Ishikawa (cell line): ENCODE measurements around the gene GRB10.

ENCODE experiments used
- CEBPB ChIP-seq: IDR thresholded peaks from 2 replicates; pipeline ENCODE4 v1.6.1; 2012
- CREB1 ChIP-seq: IDR thresholded peaks from 2 replicates; pipeline ENCODE4 v1.6.1; 2012; ENCODE audit warnings: low read depth
- EGR1 ChIP-seq: IDR thresholded peaks from 2 replicates; pipeline ENCODE4 v1.6.1; 2012
- EP300 ChIP-seq: IDR thresholded peaks from 2 replicates; pipeline ENCODE4 v1.6.1; 2012; ENCODE audit warnings: borderline replicate concordance
- FOXM1 ChIP-seq: IDR thresholded peaks from 2 replicates; pipeline ENCODE4 v1.6.1; 2012; ENCODE audit warnings: low read depth, borderline replicate concordance
- NFIC ChIP-seq: IDR thresholded peaks from 2 replicates; pipeline ENCODE4 v1.6.1; 2012
- RAD21 ChIP-seq: IDR thresholded peaks from 2 replicates; pipeline ENCODE4 v1.6.1; 2012; ENCODE audit warnings: low read depth
- TAF1 ChIP-seq: IDR thresholded peaks from 2 replicates; pipeline ENCODE4 v1.6.1; 2012; ENCODE audit warnings: low read depth, mild to moderate bottlenecking
- TCF12 ChIP-seq: IDR thresholded peaks from 2 replicates; pipeline ENCODE4 v1.6.1; 2012; ENCODE audit warnings: low read depth
- TEAD4 ChIP-seq: IDR thresholded peaks from 2 replicates; pipeline ENCODE4 v1.6.1; 2012
- USF1 ChIP-seq: IDR thresholded peaks from 2 replicates; pipeline ENCODE4 v1.6.1; 2012
- YY1 ChIP-seq: IDR thresholded peaks from 2 replicates; pipeline ENCODE4 v1.6.1; 2012; ENCODE audit warnings: low read depth
- ZBTB7A ChIP-seq: IDR thresholded peaks from 2 replicates; pipeline ENCODE4 v1.6.1; 2012; ENCODE audit warnings: low read depth
- TF ChIP-seq, protein P1 (sequence below): IDR thresholded peaks from 2 replicates; pipeline ENCODE4 v1.6.1; 2012
- TF ChIP-seq, protein P2 (sequence below): IDR thresholded peaks from 2 replicates; pipeline ENCODE4 v1.6.1; 2012; ENCODE audit warnings: low read depth, mild to moderate bottlenecking

The GRB10 gene

DNA sequence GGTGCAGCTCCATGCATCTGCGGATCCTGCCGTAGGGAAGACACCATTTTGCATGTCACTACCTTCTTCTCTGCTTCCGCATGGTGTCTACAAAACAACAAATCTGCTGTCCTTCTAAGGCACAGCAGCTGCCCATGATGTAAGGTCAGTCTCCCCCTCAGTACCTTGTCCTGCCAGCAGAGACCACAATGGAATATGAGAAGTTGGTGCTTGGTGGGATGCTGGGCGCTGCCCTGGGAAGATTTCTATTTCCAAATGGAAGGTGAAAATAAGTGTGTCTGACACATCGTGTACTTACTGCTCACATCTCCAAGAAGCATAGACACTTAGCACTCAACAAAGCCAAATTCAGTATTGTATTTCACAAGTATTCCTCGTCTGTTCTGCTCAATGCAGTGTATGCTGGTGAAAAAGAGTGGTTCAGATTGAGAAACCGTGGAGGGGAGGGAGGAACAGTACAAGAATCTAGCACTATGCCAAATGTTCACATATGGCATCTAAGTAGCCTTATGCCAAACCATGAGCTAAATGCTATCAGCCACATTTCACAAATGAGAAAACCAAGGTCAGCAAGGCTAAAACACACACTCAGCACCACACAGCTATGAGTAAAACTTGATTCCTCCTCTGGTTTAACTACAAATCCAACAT lies 95.0 kb downstream of the GRB10 start:
- TF ChIP-seq, protein P1, sequence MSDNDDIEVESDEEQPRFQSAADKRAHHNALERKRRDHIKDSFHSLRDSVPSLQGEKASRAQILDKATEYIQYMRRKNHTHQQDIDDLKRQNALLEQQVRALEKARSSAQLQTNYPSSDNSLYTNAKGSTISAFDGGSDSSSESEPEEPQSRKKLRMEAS, result no peak
- TF ChIP-seq USF1 (no peak), EP300 (no peak), TCF12 (no peak)

DNA sequence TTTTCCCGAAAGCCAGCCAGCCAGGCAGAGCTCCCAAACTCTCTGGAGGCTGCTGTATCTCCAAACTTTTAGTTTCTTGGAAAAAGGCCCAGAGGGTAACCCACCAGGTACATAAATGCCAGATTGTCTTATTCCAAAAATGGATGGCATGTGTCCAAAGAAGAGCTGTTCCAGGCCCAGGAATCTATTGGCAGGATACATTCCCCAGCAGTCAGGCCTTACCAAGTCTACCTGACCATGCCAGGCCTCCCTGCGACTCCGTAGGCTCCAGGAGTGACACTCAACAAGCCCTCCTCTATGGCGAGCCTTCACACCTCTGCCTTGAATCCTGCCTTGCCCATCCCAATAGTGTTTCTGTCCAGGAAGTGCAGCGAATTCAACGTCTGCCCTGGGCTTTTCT lies 95.6 kb downstream of the GRB10 start:
- TF ChIP-seq CREB1 (no peak), EP300 (no peak)

GRCh38 chr7:50685135-50686065 lies 97.3 kb downstream of the GRB10 start:
- peak; percentile 38; the same call in 1 of the 2 replicates for TF ChIP-seq EP300
- TF ChIP-seq, protein P2, sequence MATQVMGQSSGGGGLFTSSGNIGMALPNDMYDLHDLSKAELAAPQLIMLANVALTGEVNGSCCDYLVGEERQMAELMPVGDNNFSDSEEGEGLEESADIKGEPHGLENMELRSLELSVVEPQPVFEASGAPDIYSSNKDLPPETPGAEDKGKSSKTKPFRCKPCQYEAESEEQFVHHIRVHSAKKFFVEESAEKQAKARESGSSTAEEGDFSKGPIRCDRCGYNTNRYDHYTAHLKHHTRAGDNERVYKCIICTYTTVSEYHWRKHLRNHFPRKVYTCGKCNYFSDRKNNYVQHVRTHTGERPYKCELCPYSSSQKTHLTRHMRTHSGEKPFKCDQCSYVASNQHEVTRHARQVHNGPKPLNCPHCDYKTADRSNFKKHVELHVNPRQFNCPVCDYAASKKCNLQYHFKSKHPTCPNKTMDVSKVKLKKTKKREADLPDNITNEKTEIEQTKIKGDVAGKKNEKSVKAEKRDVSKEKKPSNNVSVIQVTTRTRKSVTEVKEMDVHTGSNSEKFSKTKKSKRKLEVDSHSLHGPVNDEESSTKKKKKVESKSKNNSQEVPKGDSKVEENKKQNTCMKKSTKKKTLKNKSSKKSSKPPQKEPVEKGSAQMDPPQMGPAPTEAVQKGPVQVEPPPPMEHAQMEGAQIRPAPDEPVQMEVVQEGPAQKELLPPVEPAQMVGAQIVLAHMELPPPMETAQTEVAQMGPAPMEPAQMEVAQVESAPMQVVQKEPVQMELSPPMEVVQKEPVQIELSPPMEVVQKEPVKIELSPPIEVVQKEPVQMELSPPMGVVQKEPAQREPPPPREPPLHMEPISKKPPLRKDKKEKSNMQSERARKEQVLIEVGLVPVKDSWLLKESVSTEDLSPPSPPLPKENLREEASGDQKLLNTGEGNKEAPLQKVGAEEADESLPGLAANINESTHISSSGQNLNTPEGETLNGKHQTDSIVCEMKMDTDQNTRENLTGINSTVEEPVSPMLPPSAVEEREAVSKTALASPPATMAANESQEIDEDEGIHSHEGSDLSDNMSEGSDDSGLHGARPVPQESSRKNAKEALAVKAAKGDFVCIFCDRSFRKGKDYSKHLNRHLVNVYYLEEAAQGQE, result no peak
- no peak for TF ChIP-seq CEBPB
- TF ChIP-seq NFIC, result 0 out of 2 replicates have a peak, but pooled peaks have one; percentile 26
- TF ChIP-seq CREB1, result no peak
- peak; percentile 22; the same call in 1 of the 2 replicates for TF ChIP-seq TCF12
- peak; percentile 69 for TF ChIP-seq TEAD4
- TF ChIP-seq TAF1, result no peak
- no peak for TF ChIP-seq ZBTB7A

GRCh38 chr7:50684713-50685075 lies 98.0 kb downstream of the GRB10 start:
- TF ChIP-seq RAD21, result no peak
- TF ChIP-seq TEAD4, result no peak
- no peak for TF ChIP-seq EGR1
- TF ChIP-seq FOXM1, result no peak
- TF ChIP-seq CREB1, result no peak
- TF ChIP-seq TAF1, result no peak
- TF ChIP-seq NFIC, result no peak
- no peak for TF ChIP-seq USF1
- no peak for TF ChIP-seq ZBTB7A
- TF ChIP-seq, protein P2, result no peak
- TF ChIP-seq YY1, result no peak
- TF ChIP-seq CEBPB, result no peak
- no peak for TF ChIP-seq EP300
- no peak for TF ChIP-seq TCF12
- TF ChIP-seq, protein P1, result no peak

DNA sequence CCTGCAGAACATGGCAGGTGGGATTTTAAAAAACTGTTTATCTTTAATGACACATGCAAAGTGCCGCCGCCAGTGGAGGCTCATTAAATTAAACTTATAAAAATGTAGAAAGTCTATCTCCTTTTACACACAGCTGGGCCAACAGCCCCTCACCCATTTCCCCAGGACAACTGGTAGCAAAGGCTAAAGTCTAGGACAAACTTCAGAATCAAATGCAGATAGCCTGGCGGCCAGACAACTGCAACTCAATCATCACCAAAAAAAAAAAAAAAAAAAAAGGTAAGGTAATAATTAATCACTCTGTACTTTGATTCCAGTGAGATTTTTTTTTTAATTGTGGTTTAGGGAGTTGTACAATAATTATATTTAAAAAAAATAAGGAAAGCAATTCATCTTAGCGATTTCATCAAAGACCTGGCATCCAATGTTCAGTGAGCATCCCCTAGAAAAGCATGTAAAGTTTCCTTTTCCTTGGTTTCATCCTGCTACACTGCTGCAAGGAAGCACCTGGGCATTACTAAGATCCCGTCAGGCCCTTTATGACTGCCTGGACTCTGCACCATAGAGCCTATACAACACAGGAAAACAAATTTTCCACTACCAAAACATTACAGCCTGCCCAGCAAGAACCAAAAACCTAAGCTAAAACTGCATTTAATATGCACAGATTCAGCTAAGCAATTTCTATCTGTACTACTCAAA lies 98.5 kb downstream of the GRB10 start:
- TF ChIP-seq FOXM1 (no peak), RAD21 (no peak), TEAD4 (no peak), TCF12 (no peak), USF1 (no peak), EGR1 (no peak), CEBPB (no peak), NFIC (no peak), EP300 (no peak), YY1 (no peak), ZBTB7A (no peak), TAF1 (no peak), CREB1 (no peak)
- TF ChIP-seq, protein P1, result no peak
- TF ChIP-seq, protein P2, result no peak
